Activated T-cell treated with anti-CD3 and anti-CD28 coated beads, Interleukin-2, amount 50 U/mL, for 1 hour (primary cell): ENCODE results near the gene EMILIN2.
"Not testable (repeated sequence)": the region's sequence is repeated elsewhere in the genome, so short reads cannot be mapped to it uniquely, and the experiment has no call there.

Experiments used
- DNase-seq: peaks from one replicate; pipeline ENCODE4 v3.0.0-alpha.2; 2020

The EMILIN2 gene

DNA sequence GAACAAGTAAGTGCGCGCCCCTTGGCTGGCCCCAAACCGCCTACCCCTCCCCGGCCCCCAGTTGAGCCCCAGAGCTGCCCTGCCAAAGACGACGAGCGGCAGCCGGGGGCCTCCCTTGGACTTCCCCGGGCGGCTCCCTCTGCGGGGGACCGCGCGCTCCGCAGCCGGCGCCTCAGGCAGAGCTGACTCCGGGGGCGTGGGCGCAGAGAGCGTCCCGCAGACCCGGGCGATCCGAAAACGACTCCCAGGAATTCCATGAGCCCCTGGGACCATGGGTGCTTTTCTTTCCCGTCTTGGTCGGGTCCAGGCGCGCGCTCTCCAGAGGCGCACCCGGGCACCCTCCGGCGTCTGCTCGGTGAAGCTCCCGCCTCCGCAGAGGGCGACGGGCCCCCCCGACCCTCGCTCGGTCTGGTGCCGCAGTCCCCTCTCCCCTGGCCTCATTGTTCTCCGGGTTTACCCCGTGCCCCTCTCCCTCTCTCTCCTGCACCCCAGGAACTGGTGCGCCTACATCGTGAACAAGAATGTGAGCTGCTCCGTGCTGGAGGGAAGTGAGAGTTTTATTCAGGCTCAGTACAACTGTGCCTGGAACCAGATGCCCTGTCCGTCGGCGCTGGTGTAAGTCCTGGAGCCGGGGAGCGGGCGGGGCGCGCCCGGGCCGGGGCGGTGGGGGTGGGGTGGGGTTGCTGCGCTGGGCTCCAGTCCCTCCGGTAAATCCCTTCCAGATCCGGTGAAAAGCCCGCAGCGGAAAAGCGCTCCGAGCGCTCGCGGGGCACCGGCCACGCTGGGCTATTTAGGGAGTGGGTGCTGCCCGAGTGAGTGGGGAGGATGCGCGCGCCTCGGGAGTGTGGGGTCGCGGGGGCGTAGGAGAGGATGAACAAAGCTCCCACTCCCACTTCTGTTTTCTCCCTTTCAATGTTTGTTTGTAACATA is 776 bp downstream of the EMILIN2 start:
- peak; percentile 41 for DNase-seq

GRCh38 chr18:2848247-2849246 is 1.7 kb downstream of the EMILIN2 start:
- no peak for DNase-seq

DNA sequence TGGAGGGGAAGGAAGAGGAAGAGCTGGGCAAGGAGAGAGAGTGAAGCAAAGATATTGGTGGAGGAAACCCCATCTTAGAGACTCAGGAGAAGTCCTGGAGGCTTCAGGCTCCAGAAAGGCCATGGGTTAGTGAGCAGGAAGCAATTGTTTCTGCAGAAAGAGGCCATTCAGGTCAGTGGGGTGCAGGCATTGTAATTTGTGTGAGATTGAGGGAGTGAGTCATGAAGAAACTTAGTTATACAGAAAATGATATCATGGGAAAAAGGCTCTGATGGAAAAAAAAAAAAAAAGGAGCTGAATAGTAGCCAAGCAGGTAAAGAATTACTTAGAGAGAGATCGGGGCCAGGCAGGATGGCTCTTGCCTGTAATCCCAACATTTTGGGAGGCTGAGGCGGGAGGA is 4.0 kb downstream of the EMILIN2 start:
- no peak for DNase-seq

DNA sequence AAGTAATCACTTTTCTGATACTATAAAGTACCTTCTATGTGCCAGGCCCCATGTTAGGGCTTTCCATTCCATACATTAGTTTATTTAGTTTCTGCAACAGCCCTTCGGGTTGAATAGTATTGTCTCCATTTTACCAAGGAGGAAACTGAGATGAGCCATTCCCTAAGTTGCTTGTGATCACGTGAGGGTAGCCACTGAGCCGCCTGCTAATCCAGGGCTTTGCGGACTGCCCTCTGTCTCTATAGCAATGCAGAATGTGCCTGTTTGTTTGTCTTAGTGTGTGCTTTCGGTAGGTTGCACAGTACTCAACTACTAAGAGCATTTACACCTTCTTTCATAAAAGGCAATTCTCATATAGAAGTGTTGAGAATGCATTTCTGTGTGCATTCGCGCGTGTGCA is 5.0 kb downstream of the EMILIN2 start:
- DNase-seq: no peak

DNA sequence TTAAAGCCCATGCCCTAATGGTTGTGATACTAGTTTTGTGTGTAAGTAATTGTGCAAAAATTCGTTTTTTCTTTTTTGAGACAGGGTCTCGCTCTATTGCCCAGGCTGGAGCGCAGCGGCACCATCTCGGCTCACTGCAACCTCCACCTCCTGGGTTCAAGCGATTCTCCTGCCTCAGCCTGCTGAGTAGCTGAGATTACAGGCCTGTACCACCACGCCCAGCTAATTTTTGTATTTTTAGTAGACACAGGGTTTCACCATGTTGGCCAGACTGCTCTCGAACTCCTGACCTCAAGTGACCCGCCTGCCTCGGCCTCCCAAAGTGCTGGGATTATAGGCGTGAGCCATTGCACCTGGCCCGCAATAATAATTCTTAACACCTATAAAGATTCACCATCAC is 5.7 kb downstream of the EMILIN2 start:
- not testable (repeated sequence) for DNase-seq

- DNase-seq: no peak
Measured at GRCh38 chr18:2853173-2853925, 6.5 kb downstream of the EMILIN2 start.

GRCh38 chr18:2853926-2854664 is 7.3 kb downstream of the EMILIN2 start:
- no peak for DNase-seq

DNA sequence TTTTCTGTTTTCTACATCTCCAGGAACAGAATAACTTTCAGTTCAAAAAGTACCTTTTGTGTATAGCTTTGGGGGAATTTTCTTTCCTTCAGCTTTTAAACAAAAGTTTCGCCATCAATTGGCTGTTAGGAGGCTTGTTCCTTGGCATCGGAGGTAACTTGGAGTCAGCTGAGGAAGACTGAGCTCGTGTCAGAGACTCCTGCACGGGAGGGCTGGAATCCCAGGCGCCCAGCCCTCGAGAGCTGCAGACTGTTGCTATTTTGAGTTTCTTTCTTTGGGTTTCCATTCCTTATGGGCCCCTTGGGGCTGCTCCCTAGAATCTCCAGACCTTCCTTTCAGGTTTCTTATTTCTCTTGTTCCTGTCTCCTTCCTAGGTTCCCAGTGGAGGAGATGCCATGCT is 8.1 kb downstream of the EMILIN2 start:
- DNase-seq: no peak

- no peak for DNase-seq
Measured at GRCh38 chr18:2855560-2856350, 8.9 kb downstream of the EMILIN2 start.

DNA sequence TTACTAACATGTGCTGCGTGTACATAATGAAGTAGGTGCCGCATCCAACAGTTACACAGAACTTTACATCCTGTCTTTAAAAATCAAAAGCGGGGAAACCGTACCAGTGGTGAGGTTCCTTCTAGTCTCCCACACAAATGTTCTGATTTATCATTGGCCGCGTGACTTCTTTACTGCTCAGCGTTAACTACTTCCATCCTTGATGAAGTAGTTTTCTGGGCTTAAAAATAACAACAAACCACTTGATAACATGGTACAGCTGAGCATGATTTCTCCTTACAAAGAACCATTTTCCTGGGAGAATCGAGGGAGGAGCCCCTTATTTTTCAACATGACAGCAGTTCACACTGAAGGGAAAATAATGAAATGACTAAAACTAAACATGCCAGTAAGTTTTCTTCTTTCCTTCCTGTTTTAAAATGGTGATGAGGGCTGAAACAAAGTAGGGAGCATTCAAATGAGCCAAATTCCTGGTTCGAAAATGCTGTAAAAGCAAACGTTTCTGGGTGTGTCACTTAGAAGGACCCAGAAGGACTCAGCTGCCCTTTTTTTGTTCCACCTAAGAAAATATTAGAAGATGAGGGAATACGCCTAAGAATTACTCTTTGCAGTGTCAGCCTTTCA is 9.9 kb downstream of the EMILIN2 start:
- no peak for DNase-seq

- no peak for DNase-seq
Measured at GRCh38 chr18:2857491-2858131, 10.8 kb downstream of the EMILIN2 start.

DNA sequence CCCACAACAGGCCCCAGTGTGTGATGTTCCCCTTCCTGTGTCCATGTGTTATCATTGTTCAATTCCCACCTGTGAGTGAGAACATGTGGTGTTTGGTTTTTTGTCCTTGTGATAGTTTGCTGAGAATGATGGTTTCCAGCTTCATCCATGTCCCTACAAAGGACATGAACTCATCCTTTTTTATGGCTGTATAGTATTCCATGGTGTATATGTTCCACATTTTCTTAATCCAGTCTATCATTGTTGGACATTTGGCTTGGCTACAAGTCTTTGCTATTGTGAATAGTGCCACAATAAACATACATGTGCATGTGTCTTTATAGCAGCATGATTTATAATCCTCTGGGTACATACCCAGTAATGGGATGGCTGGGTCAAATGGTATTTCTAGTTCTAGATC is 13.6 kb downstream of the EMILIN2 start:
- not testable (repeated sequence) for DNase-seq

GRCh38 chr18:2863997-2864396 is 17.2 kb downstream of the EMILIN2 start:
- not testable (repeated sequence) for DNase-seq

- not testable (repeated sequence) for DNase-seq
Measured at GRCh38 chr18:2866465-2866864, 19.7 kb downstream of the EMILIN2 start.

GRCh38 chr18:2869207-2869606 is 22.4 kb downstream of the EMILIN2 start:
- no peak for DNase-seq

- no peak for DNase-seq
Measured at GRCh38 chr18:2871111-2871720, 24.4 kb downstream of the EMILIN2 start.

DNA sequence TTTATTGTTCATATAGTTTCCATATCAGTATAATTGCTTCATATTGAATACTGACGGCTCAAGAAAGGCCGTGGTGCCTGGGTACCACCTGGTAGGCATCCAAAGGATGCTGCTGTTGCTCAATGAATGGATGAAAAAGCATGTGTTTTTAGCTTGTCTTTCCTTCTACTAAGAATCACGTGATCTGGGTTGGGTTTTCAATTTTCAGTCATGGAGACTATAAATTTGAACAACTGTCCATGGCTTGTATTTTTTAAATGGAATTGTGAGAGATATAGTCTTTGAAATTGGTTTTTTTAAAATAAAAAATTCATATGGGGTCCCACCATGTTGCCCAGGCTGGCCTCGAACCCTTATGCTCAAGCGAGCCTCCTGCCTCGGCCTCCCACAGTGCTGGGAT is 25.3 kb downstream of the EMILIN2 start:
- no peak for DNase-seq

DNA sequence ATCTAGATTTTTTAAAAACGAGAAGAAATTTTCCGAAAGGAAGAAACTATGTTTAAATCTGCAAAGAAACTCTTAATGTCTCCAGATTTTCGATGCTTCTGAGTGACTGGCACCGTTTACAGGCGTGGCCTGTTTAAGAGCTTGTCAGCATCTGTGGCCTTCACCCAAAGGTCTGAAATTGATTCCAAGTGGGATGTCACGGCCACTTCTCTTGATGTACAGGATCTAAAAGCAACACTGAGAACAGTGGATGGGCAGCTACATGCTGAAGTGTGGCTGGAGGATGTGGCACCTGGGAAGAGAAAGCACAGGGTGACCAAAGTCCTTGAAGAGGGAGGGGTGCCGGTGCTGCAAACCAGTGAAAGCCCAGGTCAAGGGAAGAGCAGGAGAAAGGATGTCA is 28.0 kb downstream of the EMILIN2 start:
- no peak for DNase-seq

- DNase-seq: no peak
Measured at GRCh38 chr18:2878656-2879330, 32.0 kb downstream of the EMILIN2 start.
